GM12874 (cell line): ENCODE results near the gene SPDYE4.

ENCODE experiments used
- CTCF ChIP-seq: IDR thresholded peaks from 2 replicates; pipeline ENCODE4 v1.5.1; 2011; ENCODE audit warnings: low read depth, mild to moderate bottlenecking, control low read depth, low read length, moderate library complexity; ENCODE audit not compliant: insufficient read depth

SPDYE4 gene

DNA sequence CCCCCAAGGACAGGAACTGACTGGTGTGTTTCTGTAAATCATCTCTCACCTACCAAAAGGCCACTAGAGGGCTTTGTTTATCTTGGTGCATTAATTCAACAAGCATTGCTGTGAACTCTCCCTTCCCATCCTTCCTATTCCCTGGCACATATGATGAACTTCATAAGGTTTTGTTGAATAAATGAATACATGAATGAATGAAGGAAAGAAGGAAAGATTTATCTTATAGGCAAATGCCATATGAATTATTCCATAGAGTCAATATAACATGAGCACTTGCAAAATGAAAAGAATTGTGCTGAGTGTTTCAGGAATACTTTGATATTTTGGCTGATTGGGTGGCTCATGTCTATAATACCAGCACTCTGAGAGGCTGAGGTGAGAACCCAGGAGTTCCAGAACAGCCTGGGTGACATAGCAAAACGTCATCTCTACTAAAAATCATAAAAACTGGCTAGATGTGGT lies 4.3 kb downstream of the SPDYE4 start:
- TF ChIP-seq CTCF = peak; percentile 44; the same call in 1 of the 2 replicates

DNA sequence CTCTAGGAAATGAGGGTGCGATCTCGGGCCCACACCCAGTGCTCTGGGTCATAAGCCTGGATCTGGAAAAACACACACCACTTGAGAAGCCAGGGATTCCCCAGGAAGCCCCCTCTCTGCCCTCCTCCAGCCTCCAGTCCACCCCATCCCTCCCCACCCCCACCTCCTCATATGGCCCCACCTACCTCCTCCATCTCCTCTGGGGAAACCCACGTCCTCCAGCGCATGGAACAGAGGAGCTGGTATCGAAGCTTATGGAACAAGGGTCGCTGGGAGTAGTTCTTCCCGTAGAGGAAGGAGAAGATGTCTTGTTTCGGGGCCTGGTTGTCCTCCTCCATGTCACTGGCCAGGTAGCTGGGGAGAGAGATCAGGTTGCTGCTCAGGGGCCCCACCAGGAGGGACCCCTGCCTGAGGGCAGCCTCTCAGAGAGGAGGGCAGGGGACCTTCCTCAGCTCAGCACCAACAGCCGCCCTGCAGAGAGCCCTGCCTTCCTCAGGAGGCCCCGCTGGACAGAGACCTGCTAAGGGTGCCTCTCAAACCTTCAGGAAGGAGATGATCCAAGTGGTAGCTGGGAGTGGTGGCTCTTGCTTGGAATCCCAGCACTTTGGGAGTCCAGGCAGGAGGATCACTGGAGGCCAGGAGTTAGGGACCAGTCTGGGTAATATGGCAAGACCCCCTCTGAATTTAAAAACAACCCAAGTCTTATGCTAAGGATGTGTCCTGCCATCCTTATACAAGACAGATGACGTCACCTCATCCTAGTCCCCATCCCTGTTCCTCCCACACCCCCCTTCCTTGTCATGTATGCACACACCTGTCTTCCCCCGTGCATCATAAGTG lies 5.0 kb downstream of the SPDYE4 start:
- TF ChIP-seq CTCF = no peak

GRCh38 chr17:8749616-8750015 lies 8.7 kb downstream of the SPDYE4 start:
- no peak for TF ChIP-seq CTCF

DNA sequence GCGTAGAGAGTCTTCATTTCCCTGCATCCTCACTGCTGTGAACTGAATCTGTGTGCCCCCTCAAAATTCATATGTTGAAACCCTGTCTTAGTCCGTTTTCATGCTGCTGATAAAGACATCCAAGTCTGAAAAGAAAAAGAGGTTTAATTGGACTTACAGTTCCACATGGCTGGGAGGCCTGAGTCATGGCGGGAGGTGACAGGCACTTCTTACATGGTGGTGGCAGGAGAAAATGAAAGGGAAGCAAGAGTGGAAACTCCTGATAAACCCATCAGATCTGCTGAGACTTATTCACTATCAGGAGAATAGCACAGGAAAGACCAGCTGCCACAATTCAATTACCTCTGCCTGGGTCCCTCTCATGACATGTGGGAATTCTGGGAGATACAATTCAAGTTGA lies 10.6 kb downstream of the SPDYE4 start:
- TF ChIP-seq CTCF = no peak

DNA sequence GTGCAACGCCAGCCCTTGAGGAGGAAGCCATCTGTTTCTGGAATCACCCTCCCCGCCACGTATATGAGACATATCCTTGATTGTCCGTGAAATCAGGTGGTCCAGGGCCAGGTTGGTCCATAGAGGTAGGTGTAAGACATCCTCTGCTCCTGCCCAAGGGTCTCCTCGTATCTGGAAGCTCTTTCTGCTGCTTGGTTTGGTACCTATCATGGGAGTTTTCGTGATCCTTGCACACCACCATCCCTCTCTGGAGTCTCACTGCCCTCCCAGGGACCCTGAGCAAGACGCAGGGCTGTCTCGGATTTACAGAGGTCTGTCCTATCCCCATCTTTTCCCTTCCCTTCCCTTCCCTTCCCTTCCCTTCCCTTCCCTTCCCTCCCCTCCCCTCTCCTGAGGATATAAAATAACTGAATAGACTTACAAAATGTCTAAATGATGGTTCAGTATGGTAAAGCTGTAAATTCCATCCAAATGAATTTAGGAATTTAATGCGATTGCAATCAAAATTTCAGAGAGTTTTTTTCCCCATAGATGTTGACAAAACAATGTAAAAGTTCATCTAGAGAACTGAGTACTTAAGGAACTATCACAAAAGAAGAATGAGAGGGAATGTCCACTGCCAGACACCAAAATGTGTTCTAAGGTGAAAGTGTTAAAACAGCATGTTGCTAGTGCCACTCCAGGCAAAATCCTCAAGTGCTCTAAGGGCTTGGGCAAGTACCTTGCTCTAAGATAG lies 11.7 kb downstream of the SPDYE4 start:
- TF ChIP-seq CTCF = no peak

- TF ChIP-seq CTCF = peak; percentile 95
These were observed 12.5 kb downstream of the SPDYE4 start for GRCh38 chr17:8745586-8746500.
